HAP-1 (cell line): ENCODE data around the gene SCUBE3.

Experiments used
- DNase-seq, 2 experiments: peaks; one replicate each; pipeline ENCODE4 v3.0.0-alpha.2; 2016 to 2020; ENCODE audit warnings: low spot score in 2 of 2
- H3K27me3 ChIP-seq: fragments of 250-450 bp; sonication (Bioruptor Pico); 2 replicates; pipeline ENCODE4 v1.5.1; 2020; ENCODE audit warnings: low read depth, mild to moderate bottlenecking, moderate library complexity
- H3K36me3 ChIP-seq: fragments of 250-450 bp; sonication (Bioruptor Pico); replicated peaks from 2 replicates; pipeline ENCODE4 v1.5.1; 2020; ENCODE audit warnings: mild to moderate bottlenecking
- H3K4me1 ChIP-seq: fragments of 250-450 bp; sonication (Bioruptor Pico); 2 replicates; pipeline ENCODE4 v1.5.1; 2020; ENCODE audit warnings: mild to moderate bottlenecking
- H3K4me3 ChIP-seq: fragments of 250-450 bp; sonication (Bioruptor Pico); 2 replicates; pipeline ENCODE4 v1.5.1; 2020; ENCODE audit warnings: mild to moderate bottlenecking, moderate library complexity
- H3K9me3 ChIP-seq: fragments of 250-450 bp; sonication (Bioruptor Pico); 2 replicates; pipeline ENCODE4 v1.5.1; 2020; ENCODE audit warnings: mild to moderate bottlenecking, moderate library complexity
- in situ Hi-C: fragments of 300-500 bp; cut with MboI; formaldehyde crosslinking; loops from 3 replicates; pipeline ENCODE4 v1.14.3; 2020; ENCODE audit warnings: low sequenced_read_pairs, inconsistent platforms, mixed read lengths

The SCUBE3 gene

DNA sequence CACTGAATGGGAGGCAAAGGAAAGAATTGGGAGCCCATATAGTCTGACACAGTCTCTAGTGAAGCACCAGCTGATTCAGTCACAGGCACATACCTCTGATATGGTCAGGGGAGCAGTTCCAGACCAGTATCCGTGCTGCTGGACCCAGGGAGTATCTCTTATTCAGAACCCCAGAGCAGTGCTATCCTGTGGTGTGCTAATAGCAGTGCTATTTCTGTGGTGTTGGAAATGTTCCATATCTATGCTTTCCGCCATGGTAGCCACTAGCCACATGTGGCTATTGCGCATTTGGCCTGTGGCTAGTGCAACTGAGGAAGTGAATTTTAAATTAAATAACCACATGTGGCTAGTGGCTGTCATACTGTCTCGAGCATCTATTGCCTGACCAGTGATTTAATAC is 11.0 kb downstream of the SCUBE3 start:
- Histone ChIP-seq H3K27me3 (no peaks in the 10 kb centered on the region), H3K4me1 (no peaks in the 10 kb centered on the region), H3K9me3 (no peaks in the 10 kb centered on the region), H3K4me3 (no peak overlapping the region), H3K36me3 (0 out of 2 replicates have a peak, but pooled peaks cover 2% of the 10 kb centered on the region)
- no peak for DNase-seq
- in situ Hi-C loops: no loop called here

DNA sequence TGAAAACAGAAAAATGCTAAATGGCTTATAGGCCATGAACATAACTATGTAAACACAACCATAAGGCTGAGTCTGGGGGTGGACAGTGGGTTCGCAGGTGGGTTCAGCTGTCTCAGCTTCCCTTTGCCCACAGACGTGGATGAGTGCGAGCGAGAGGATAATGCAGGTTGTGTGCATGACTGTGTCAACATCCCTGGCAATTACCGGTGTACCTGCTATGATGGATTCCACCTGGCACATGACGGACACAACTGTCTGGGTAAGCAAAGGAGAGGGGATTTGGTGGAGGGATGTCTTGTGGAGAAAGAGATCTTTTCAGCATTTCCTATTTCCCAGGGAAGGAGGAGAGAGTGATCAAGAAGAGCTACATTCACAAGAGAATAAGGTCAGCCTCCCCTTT is 14.7 kb downstream of the SCUBE3 start:
- Histone ChIP-seq H3K27me3 (no peaks in the 10 kb centered on the region), H3K9me3 (no peaks in the 10 kb centered on the region), H3K36me3 (peaks cover 2% of the 10 kb centered on the region; the same call in 1 of the 2 replicates), H3K4me3 (no peak overlapping the region), H3K4me1 (no peaks in the 10 kb centered on the region)
- no peak for DNase-seq
- in situ Hi-C loops: no loop called here

GRCh38 chr6:35229304-35229703 is 15.5 kb downstream of the SCUBE3 start:
- Histone ChIP-seq H3K9me3 (peaks cover 3% of the 10 kb centered on the region), H3K36me3 (peaks cover 6% of the 10 kb centered on the region), H3K4me3 (no peak overlapping the region), H3K27me3 (no peaks in the 10 kb centered on the region), H3K4me1 (no peaks in the 10 kb centered on the region)
- in situ Hi-C loops: no loop called here
- no peak for DNase-seq

- H3K4me1 ChIP-seq: no peaks in the 10 kb centered on the region
- H3K9me3 ChIP-seq: peaks cover 11% of the 10 kb centered on the region
- H3K4me3 ChIP-seq: no peak overlapping the region
- peaks cover 10% of the 10 kb centered on the region for H3K36me3 ChIP-seq
- in situ Hi-C loops: no loop called here
- H3K27me3 ChIP-seq: no peaks in the 10 kb centered on the region
- no peak for DNase-seq
Observed at GRCh38 chr6:35230498-35230897, 16.7 kb downstream of the SCUBE3 start.

DNA sequence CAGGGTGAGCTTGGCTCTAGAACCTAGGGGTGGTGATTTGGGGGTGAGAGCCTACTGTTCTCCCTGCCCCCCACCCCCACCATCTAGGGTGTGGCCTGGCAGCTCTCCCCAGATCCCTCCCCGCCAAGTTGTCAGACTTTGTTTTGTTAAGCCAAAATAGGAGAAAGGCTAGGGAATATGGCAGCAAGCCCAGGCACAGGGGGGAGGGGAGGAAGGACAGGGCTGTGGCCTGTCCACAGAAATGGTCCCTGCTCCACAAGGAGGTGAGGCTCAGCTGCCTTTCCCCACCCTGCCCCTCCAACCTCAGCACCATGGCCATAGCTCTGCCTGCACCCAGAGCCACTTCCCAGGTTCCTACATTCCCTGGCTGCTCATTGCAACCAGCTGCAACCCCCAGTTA is 17.2 kb downstream of the SCUBE3 start:
- no peak overlapping the region for H3K4me3 ChIP-seq
- no peaks in the 10 kb centered on the region for H3K4me1 ChIP-seq
- DNase-seq: no peak
- in situ Hi-C loops: no loop called here
- no peaks in the 10 kb centered on the region for H3K27me3 ChIP-seq
- H3K9me3 ChIP-seq: peaks cover 11% of the 10 kb centered on the region
- H3K36me3 ChIP-seq: peaks cover 10% of the 10 kb centered on the region

GRCh38 chr6:35231563-35231962 is 17.8 kb downstream of the SCUBE3 start:
- Histone ChIP-seq H3K4me1 (no peaks in the 10 kb centered on the region), H3K27me3 (no peaks in the 10 kb centered on the region), H3K36me3 (peaks cover 10% of the 10 kb centered on the region), H3K9me3 (peaks cover 11% of the 10 kb centered on the region), H3K4me3 (no peak overlapping the region)
- in situ Hi-C loops: no loop called here
- no peak for DNase-seq

DNA sequence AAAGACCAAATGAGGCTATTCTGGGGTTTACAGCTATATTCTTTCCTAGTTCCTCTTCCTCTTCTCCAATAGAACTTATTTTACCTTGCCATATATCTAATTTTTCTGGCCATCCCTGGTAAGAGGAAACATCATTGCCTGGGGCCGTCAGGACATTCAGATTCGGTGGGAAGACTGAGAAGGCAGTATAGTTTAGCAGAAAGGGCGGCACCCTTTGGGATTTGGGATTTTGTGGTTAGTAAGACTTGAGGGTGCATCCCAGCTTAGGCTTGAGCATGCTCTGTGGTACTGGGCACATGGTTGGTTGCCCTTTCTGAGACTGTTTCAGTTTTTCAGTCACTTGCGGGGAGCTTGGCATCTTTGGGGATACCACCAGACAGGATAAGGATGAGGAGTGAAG is 21.1 kb downstream of the SCUBE3 start:
- DNase-seq: no peak
- Histone ChIP-seq H3K4me3 (no peak overlapping the region), H3K27me3 (no peaks in the 10 kb centered on the region), H3K36me3 (peaks cover 14% of the 10 kb centered on the region), H3K4me1 (no peaks in the 10 kb centered on the region), H3K9me3 (peaks cover 11% of the 10 kb centered on the region)
- in situ Hi-C loops: loop anchor here (5.0 kb wide), 1 partner anchor 248 kb away; no protein-coding TSS in a partner anchor

- Histone ChIP-seq H3K36me3 (peaks cover 24% of the 10 kb centered on the region), H3K27me3 (no peaks in the 10 kb centered on the region), H3K4me3 (no peak overlapping the region), H3K4me1 (no peaks in the 10 kb centered on the region), H3K9me3 (peaks cover 11% of the 10 kb centered on the region)
- no peak for DNase-seq
- in situ Hi-C loops: loop anchor here (5.0 kb wide), 1 partner anchor 249 kb away; no protein-coding TSS in a partner anchor
Observed at GRCh38 chr6:35236223-35236622, 22.5 kb downstream of the SCUBE3 start.

DNA sequence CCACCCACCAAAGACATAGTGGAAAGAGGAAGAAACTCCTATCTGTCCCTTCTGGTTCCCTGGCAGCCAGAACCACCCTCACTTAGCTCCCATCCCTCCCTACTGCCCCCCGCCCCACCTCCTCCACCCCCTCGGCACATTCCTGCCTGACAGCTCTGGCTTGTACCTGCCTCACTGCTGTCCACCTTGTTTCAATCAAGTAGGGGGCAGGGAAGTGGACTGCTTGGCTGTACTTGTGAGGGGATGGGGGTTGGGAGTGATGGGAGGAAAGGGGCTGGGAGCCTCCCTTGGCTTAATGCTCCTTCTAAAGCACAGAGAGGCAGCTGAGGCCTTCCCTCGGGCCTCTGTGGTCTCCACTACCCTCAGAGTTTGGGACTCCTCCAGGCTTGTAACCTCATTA is 23.7 kb downstream of the SCUBE3 start:
- Histone ChIP-seq H3K9me3 (peaks cover 11% of the 10 kb centered on the region), H3K27me3 (no peaks in the 10 kb centered on the region), H3K36me3 (peaks cover 26% of the 10 kb centered on the region), H3K4me1 (no peaks in the 10 kb centered on the region), H3K4me3 (no peak overlapping the region)
- in situ Hi-C loops: loop anchor here (5.0 kb wide), 1 partner anchor 250 kb away; no protein-coding TSS in a partner anchor
- DNase-seq: no peak

GRCh38 chr6:35238843-35239289 is 25.1 kb downstream of the SCUBE3 start:
- H3K36me3 ChIP-seq: peaks cover 29% of the 10 kb centered on the region
- in situ Hi-C loops: loop anchor here (5.0 kb wide), 1 partner anchor 252 kb away; no protein-coding TSS in a partner anchor

GRCh38 chr6:35239581-35239980 is 25.8 kb downstream of the SCUBE3 start:
- no peaks in the 10 kb centered on the region for H3K27me3 ChIP-seq
- no peak overlapping the region for H3K4me3 ChIP-seq
- H3K36me3 ChIP-seq: peaks cover 32% of the 10 kb centered on the region
- in situ Hi-C loops: loop anchor here (5.0 kb wide), 1 partner anchor 252 kb away; no protein-coding TSS in a partner anchor
- H3K9me3 ChIP-seq: peaks cover 5% of the 10 kb centered on the region; the same call in 1 of the 2 replicates
- H3K4me1 ChIP-seq: no peaks in the 10 kb centered on the region
- DNase-seq: no peak

More at GRCh38 chr6:35238843-35239289, 25.1 kb downstream of the SCUBE3 start:
- Histone ChIP-seq H3K27me3 (no peaks in the 10 kb centered on the region), H3K9me3 (peaks cover 11% of the 10 kb centered on the region), H3K4me3 (no peak overlapping the region), H3K4me1 (no peaks in the 10 kb centered on the region)
- no peak for DNase-seq

- H3K27me3 ChIP-seq: no peaks in the 10 kb centered on the region
- H3K4me1 ChIP-seq: no peaks in the 10 kb centered on the region
- peak; percentile 60 to 86 for DNase-seq
- no peak overlapping the region for H3K4me3 ChIP-seq
- peaks cover 36% of the 10 kb centered on the region for H3K36me3 ChIP-seq
- no peaks in the 10 kb centered on the region for H3K9me3 ChIP-seq
- in situ Hi-C loops: loop anchor here (5.0 kb wide), 1 partner anchor 99 kb away; the partner anchor contains the start of gene TCP11
Observed at GRCh38 chr6:35240838-35241801, 27.4 kb downstream of the SCUBE3 start.

DNA sequence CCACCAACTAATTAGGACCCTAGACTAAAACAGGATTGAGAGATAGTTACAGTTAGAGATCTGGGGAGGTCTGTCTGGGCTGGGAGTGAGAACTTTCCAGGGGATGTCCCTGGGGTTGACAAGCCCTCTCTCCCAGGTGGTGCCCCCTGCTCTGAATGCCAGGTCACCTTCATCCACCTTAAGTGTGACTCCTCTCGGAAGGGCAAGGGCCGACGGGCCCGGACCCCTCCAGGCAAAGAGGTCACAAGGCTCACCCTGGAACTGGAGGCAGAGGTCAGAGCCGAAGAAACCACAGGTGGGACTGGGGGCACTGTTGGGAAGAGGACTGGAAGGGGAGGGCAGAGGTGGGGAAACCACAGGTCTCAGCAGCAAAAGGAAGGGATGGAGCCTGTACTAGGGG is 28.7 kb downstream of the SCUBE3 start:
- Histone ChIP-seq H3K27me3 (no peaks in the 10 kb centered on the region), H3K36me3 (peaks cover 39% of the 10 kb centered on the region), H3K4me1 (no peaks in the 10 kb centered on the region), H3K4me3 (no peak overlapping the region), H3K9me3 (no peaks in the 10 kb centered on the region)
- in situ Hi-C loops: loop anchor here (5.0 kb wide), 1 partner anchor 100 kb away; the partner anchor contains the start of gene TCP11
- DNase-seq: no peak

- no peak overlapping the region for H3K4me3 ChIP-seq
- peaks cover 39% of the 10 kb centered on the region for H3K36me3 ChIP-seq
- no peak for DNase-seq
- no peaks in the 10 kb centered on the region for H3K9me3 ChIP-seq
- no peaks in the 10 kb centered on the region for H3K27me3 ChIP-seq
- H3K4me1 ChIP-seq: no peaks in the 10 kb centered on the region
- in situ Hi-C loops: loop anchor here (5.0 kb wide), 1 partner anchor 101 kb away; the partner anchor contains the start of gene TCP11
Observed at GRCh38 chr6:35242906-35243305, 29.1 kb downstream of the SCUBE3 start.
